ENCODE results near the gene GCNT4.

GCNT4 gene

GRCh38 chr5:75016896-75017295, 35.5 kb downstream of the GCNT4 start:
- Mint-ChIP-seq H3K4me3 (no peak overlapping the region), H3K27ac (no peak overlapping the region), H3K4me1 (ENCODE audit: low read depth) (peaks cover 3% of the 10 kb centered on the region), H3K36me3 (ENCODE audit: low read depth) (no peaks in the 10 kb centered on the region), H3K27me3 (ENCODE audit: low read depth) (peaks cover 4% of the 10 kb centered on the region), H3K9me3 (no peaks in the 10 kb centered on the region)

GRCh38 chr5:75012748-75013147, 39.6 kb downstream of the GCNT4 start:
- no peaks in the 10 kb centered on the region for H3K36me3 Mint-ChIP-seq (ENCODE audit: low read depth)
- H3K4me1 Mint-ChIP-seq (ENCODE audit: low read depth), result peaks cover 2% of the 10 kb centered on the region
- peaks cover 4% of the 10 kb centered on the region for H3K27me3 Mint-ChIP-seq (ENCODE audit: low read depth)

GRCh38 chr5:75010838-75011237, 41.5 kb downstream of the GCNT4 start:
- Mint-ChIP-seq H3K27ac (no peak overlapping the region), H3K27me3 (ENCODE audit: low read depth) (peaks cover 4% of the 10 kb centered on the region), H3K4me3 (no peak overlapping the region), H3K9me3 (peaks cover 12% of the 10 kb centered on the region), H3K4me1 (ENCODE audit: low read depth) (no peaks in the 10 kb centered on the region), H3K36me3 (ENCODE audit: low read depth) (peaks cover 4% of the 10 kb centered on the region)

More at GRCh38 chr5:75012748-75013147, 39.6 kb downstream of the GCNT4 start:
- Mint-ChIP-seq H3K27ac (no peak overlapping the region), H3K9me3 (no peaks in the 10 kb centered on the region), H3K4me3 (no peak overlapping the region)

GRCh38 chr5:75009556-75010345, 42.6 kb downstream of the GCNT4 start:
- H3K4me3 Mint-ChIP-seq, result no peak overlapping the region
- peaks cover 21% of the 10 kb centered on the region for H3K9me3 Mint-ChIP-seq
- H3K27me3 Mint-ChIP-seq (ENCODE audit: low read depth), result peaks cover 4% of the 10 kb centered on the region
- no peaks in the 10 kb centered on the region for H3K4me1 Mint-ChIP-seq (ENCODE audit: low read depth)
- H3K36me3 Mint-ChIP-seq (ENCODE audit: low read depth), result peaks cover 6% of the 10 kb centered on the region
- no peak overlapping the region for H3K27ac Mint-ChIP-seq

- no peak overlapping the region for H3K4me3 Mint-ChIP-seq
- no peaks in the 10 kb centered on the region for H3K27me3 Mint-ChIP-seq (ENCODE audit: low read depth)
- H3K36me3 Mint-ChIP-seq (ENCODE audit: low read depth), result peaks cover 8% of the 10 kb centered on the region
- H3K27ac Mint-ChIP-seq, result no peak overlapping the region
- H3K4me1 Mint-ChIP-seq (ENCODE audit: low read depth), result no peaks in the 10 kb centered on the region
- peaks cover 31% of the 10 kb centered on the region for H3K9me3 Mint-ChIP-seq
Observed at GRCh38 chr5:75006865-75007822, 45.2 kb downstream of the GCNT4 start.

GRCh38 chr5:75005561-75005960, 46.8 kb downstream of the GCNT4 start:
- Mint-ChIP-seq H3K4me3 (no peak overlapping the region), H3K36me3 (ENCODE audit: low read depth) (peaks cover 8% of the 10 kb centered on the region), H3K9me3 (peaks cover 31% of the 10 kb centered on the region), H3K4me1 (ENCODE audit: low read depth) (no peaks in the 10 kb centered on the region), H3K27me3 (ENCODE audit: low read depth) (no peaks in the 10 kb centered on the region), H3K27ac (no peak overlapping the region)

All from T-helper 1 cell treated with Interleukin-12 subunit alpha and Interleukin-12 subunit beta and Interleukin-4 antibody, amounts not matched to agents 30 μg/mL and 1 μg/mL, for 36 hours (primary cell).